ENCODE results near the gene LPIN1. TPM values are rescaled to one million over a fixed set of nuclear protein-coding genes. Genes with fewer than 3 reads are reported as not detected.

Gene LPIN1
- total and polyA plus RNA-seq, 2 of the 8 experiments (the other 6 are each of a cell fraction or from before 2014, with no cell fraction given) = 4.3 to 9.8 TPM

- H3K79me1 ChIP-seq (ENCODE audit: low read depth, low read length) = no peaks in the 10 kb centered on the region; the same call in 1 of the 2 replicates
- no peaks in the 10 kb centered on the region for H3K79me2 ChIP-seq (ENCODE audit: control insufficient read depth in 1 of 2, insufficient read depth in 2 of 2, low read length in 2 of 2)
- H2BK20ac ChIP-seq (ENCODE audit: low read length) = no peak overlapping the region
- H3K14ac ChIP-seq (ENCODE audit: insufficient read length) = no peak overlapping the region
- H3K56ac ChIP-seq (replicated peaks; ENCODE audit: insufficient read length, low read depth, low read length) = no peak overlapping the region
- H2AFZ ChIP-seq (ENCODE audit: low read length) = no peak overlapping the region
- no peak overlapping the region for H2BK5ac ChIP-seq (ENCODE audit: low read depth, low read length)
- H3K4me3 ChIP-seq (ENCODE audit: extremely low read depth in 1 of 4, insufficient read depth in 2 of 4, low read depth in 3 of 4, low read length in 4 of 4) = no peak overlapping the region
- no peak for FAIRE-seq
- H2BK120ac ChIP-seq (replicated peaks; ENCODE audit: low read depth, low read length) = no peak overlapping the region
- H4K91ac ChIP-seq (replicated peaks; ENCODE audit: insufficient read length, low read length) = no peak overlapping the region
- H4K5ac ChIP-seq (ENCODE audit: insufficient read length, low read depth, low read length) = no peak overlapping the region
- CTCF ChIA-PET (ENCODE audit: partially characterized antibody) = interaction anchor here (0.8 to 1.6 kb wide), 4 partner anchors 10 to 28 kb away, joined by 3 to 5 read pairs (median 3); no protein-coding TSS in a partner anchor
- H3K4me2 ChIP-seq (ENCODE audit: insufficient read depth in 1 of 2, low read depth in 2 of 2, low read length in 2 of 2) = no peak overlapping the region
- no peak overlapping the region for H2AK5ac ChIP-seq (ENCODE audit: low read depth, low read length)
- no peaks in the 10 kb centered on the region for H3K4me1 ChIP-seq (replicated peaks in 1 of 4; ENCODE audit: control insufficient read depth in 3 of 4, insufficient read depth in 4 of 4, low read length in 3 of 4)
- no peak overlapping the region for H3K9ac ChIP-seq (replicated peaks in 1 of 4; ENCODE audit: extremely low read depth in 1 of 4, low read depth in 3 of 4, low read length in 3 of 4)
- peaks cover 0 to 24% (median 4%) of the 10 kb centered on the region in 4 experiments; a peak in 4 of 8 replicates for H3K36me3 ChIP-seq (ENCODE audit: control insufficient read depth in 2 of 4, insufficient read depth in 4 of 4, low read length in 3 of 4)
- no peaks in the 10 kb centered on the region for H3K23me2 ChIP-seq (ENCODE audit: low read depth, low read length)
- H3K9me3 ChIP-seq (ENCODE audit: insufficient read depth in 2 of 2, low read depth in 1 of 2, low read length in 1 of 2) = no peaks in the 10 kb centered on the region; a peak in 1 of 4 replicates
- no peak for DNase-seq (ENCODE audit: low read depth in 1 of 2, low spot score in 2 of 2)
- H3K23ac ChIP-seq (ENCODE audit: insufficient read length) = no peak overlapping the region
- no peak overlapping the region for H4K8ac ChIP-seq (ENCODE audit: extremely low read depth, insufficient read depth, low read length)
- no peak overlapping the region for H3K27ac ChIP-seq (ENCODE audit: low read depth, low read length)
- H3K18ac ChIP-seq (ENCODE audit: extremely low read depth, low read length) = no peak overlapping the region
- H2BK12ac ChIP-seq (ENCODE audit: low read depth, low read length) = no peak overlapping the region
- peaks cover 0 to 2% of the 10 kb centered on the region in 2 experiments for H4K20me1 ChIP-seq (replicated peaks in 1 of 2; ENCODE audit: control insufficient read depth in 1 of 2, insufficient read depth in 2 of 2, low read length in 2 of 2)
- H3K27me3 ChIP-seq (replicated peaks in 1 of 4; ENCODE audit: control insufficient read depth in 3 of 4, extremely low read depth in 1 of 4, insufficient read depth in 3 of 4, low read length in 3 of 4) = no peaks in the 10 kb centered on the region
- WGBS, 2 experiments (ENCODE audit: extremely low coverage in 1 of 2, insufficient coverage in 1 of 2, insufficient read length in 1 of 2, insufficient replicate concordance in 2 of 2, low coverage in 1 of 2, low lambda C conversion rate in 2 of 2, missing lambda C conversion rate in 1 of 2) = 93% methylated on average over 7 of the region's 7 CpGs; no CpG with 5 or more reads in 1 of the 2 experiments
- H2BK15ac ChIP-seq (ENCODE audit: low read length) = no peak overlapping the region
- POLR2A ChIA-PET (ENCODE audit: partially characterized antibody) = no interaction called here
- no peak overlapping the region for H3K4ac ChIP-seq (replicated peaks; ENCODE audit: insufficient read length, low read depth, low read length)
- TF ChIP-seq CTBP2 (IDR thresholded peaks at IDR 0.05; ENCODE audit: borderline replicate concordance, insufficient read depth, insufficient read length, low read length) = no peak
- no peak for TF ChIP-seq CHD2 (IDR thresholded peaks at IDR 0.05; ENCODE audit: low read length)
Observed at GRCh38 chr2:11767779-11768178, 21.3 kb downstream of the LPIN1 start.

All from H1 (cell line).